SU-DHL-6 (cell line): ENCODE measurements around the gene VSIG8.

Experiments
- H2AFZ ChIP-seq: fragments of 200-600 bp; sonication (generic); 2 replicates; pipeline ENCODE4 v1.6.1; 2014; ENCODE audit warnings: low read depth, mild to moderate bottlenecking, moderate library complexity, mixed read lengths, antibody characterized with exemption, low read length; ENCODE audit not compliant: severe bottlenecking
- H3F3A ChIP-seq: fragments of 200-600 bp; shearing (Covaris generic); 2 replicates; pipeline ENCODE4 v1.6.0; 2016; ENCODE audit warnings: antibody characterized with exemption, mild to moderate bottlenecking; ENCODE audit not compliant: insufficient read depth
- H3K27ac ChIP-seq: fragments of 200-600 bp; sonication (generic); 2 replicates; pipeline ENCODE4 v1.5.1; 2016; ENCODE audit warnings: low read depth, mild to moderate bottlenecking, low read length, moderate library complexity, mixed read lengths
- H3K27me3 ChIP-seq: fragments of 200-600 bp; sonication (generic), shearing (Covaris generic); 2 replicates; pipeline ENCODE4 v1.6.0; 2014; ENCODE audit warnings: mild to moderate bottlenecking, low read length
- H3K36me3 ChIP-seq: fragments of 200-600 bp; sonication (generic); 2 replicates; pipeline ENCODE4 v1.6.1; 2014; ENCODE audit warnings: mild to moderate bottlenecking, low read length, mixed read lengths
- H3K4me2 ChIP-seq: fragments of 300-600, 200-600 bp; shearing (Covaris generic), sonication (generic); 2 replicates; pipeline ENCODE4 v1.6.0; 2014; ENCODE audit warnings: low read length, low read depth, mild to moderate bottlenecking; ENCODE audit not compliant: poor library complexity, severe bottlenecking
- H3K4me3 ChIP-seq: fragments of 200-600 bp; sonication (generic); 2 replicates; pipeline ENCODE4 v1.5.1; 2014; ENCODE audit warnings: antibody characterized with exemption, low read length, mild to moderate bottlenecking, mixed read lengths; ENCODE audit not compliant: insufficient read depth, poor library complexity, severe bottlenecking
- H3K79me2 ChIP-seq: fragments of 200-600 bp; sonication (generic); 2 replicates; pipeline ENCODE4 v1.6.1; 2014; ENCODE audit warnings: mild to moderate bottlenecking, low read length, moderate library complexity; ENCODE audit not compliant: insufficient read depth
- H3K9ac ChIP-seq: fragments of 200-600 bp; sonication (generic); 2 replicates; pipeline ENCODE4 v1.7.0; 2014; ENCODE audit warnings: mild to moderate bottlenecking, low read length
- H3K9me2 ChIP-seq: fragments of 200-600 bp; sonication (generic); replicated peaks from 2 replicates; pipeline ENCODE4 v1.6.1; 2014; ENCODE audit warnings: low read length; ENCODE audit not compliant: insufficient read depth
- H3K9me3 ChIP-seq: fragments of 200-600 bp; sonication (generic); 2 replicates; pipeline ENCODE4 v1.6.1; 2014; ENCODE audit warnings: low read length, mixed read lengths; ENCODE audit not compliant: insufficient read depth
- H4K20me1 ChIP-seq: fragments of 200-600 bp; sonication (generic); 2 replicates; pipeline ENCODE4 v1.6.1; 2014; ENCODE audit warnings: low read depth, mild to moderate bottlenecking, antibody characterized with exemption, low read length, moderate library complexity, mixed read lengths
- CTCF ChIP-seq: fragments of 200-600 bp; sonication (generic); IDR thresholded peaks from one replicate; pipeline ENCODE4 v1.5.1; 2017; ENCODE audit warnings: antibody characterized with exemption, mild to moderate bottlenecking, low read length, moderate library complexity; ENCODE audit not compliant: insufficient read depth, poor library complexity, severe bottlenecking
- EZH2phosphoT487 ChIP-seq: fragments of 200-600 bp; sonication (generic), shearing (Covaris generic); conservative IDR thresholded peaks from 2 replicates; pipeline ENCODE4 v1.6.1; 2018; ENCODE audit warnings: mild to moderate bottlenecking, antibody characterized with exemption, low read length, moderate library complexity, mixed read lengths

Gene VSIG8

GRCh38 chr1:159829273-159829634, 33.2 kb downstream of the VSIG8 start:
- no peaks in the 10 kb centered on the region for H4K20me1 ChIP-seq
- no peaks in the 10 kb centered on the region for H3K9me2 ChIP-seq
- H3F3A ChIP-seq = no peaks in the 10 kb centered on the region
- no peak overlapping the region for H3K4me2 ChIP-seq
- no peaks in the 10 kb centered on the region for H3K79me2 ChIP-seq
- no peak overlapping the region for H2AFZ ChIP-seq
- TF ChIP-seq EZH2phosphoT487 (no peak), CTCF (peak; percentile 32)
- H3K9ac ChIP-seq = no peak overlapping the region
- no peaks in the 10 kb centered on the region for H3K27me3 ChIP-seq
- no peak overlapping the region for H3K27ac ChIP-seq
- no peaks in the 10 kb centered on the region for H3K9me3 ChIP-seq
- no peaks in the 10 kb centered on the region for H3K36me3 ChIP-seq
- H3K4me3 ChIP-seq = no peak overlapping the region

GRCh38 chr1:159828581-159829272, 33.7 kb downstream of the VSIG8 start:
- Histone ChIP-seq H3K9ac (no peak overlapping the region), H3K36me3 (no peaks in the 10 kb centered on the region), H3K4me2 (no peak overlapping the region), H3K9me3 (no peaks in the 10 kb centered on the region), H4K20me1 (no peaks in the 10 kb centered on the region), H3K27me3 (no peaks in the 10 kb centered on the region), H3K27ac (no peak overlapping the region), H3F3A (no peaks in the 10 kb centered on the region), H3K79me2 (no peaks in the 10 kb centered on the region), H2AFZ (no peak overlapping the region), H3K4me3 (no peak overlapping the region), H3K9me2 (no peaks in the 10 kb centered on the region)
- TF ChIP-seq EZH2phosphoT487 (no peak), CTCF (no peak)

GRCh38 chr1:159828176-159828575, 34.3 kb downstream of the VSIG8 start:
- no peak overlapping the region for H3K4me3 ChIP-seq
- TF ChIP-seq CTCF (no peak), EZH2phosphoT487 (no peak)
- no peaks in the 10 kb centered on the region for H3K79me2 ChIP-seq
- H2AFZ ChIP-seq = no peak overlapping the region
- H3K36me3 ChIP-seq = no peaks in the 10 kb centered on the region
- H3K9me3 ChIP-seq = no peaks in the 10 kb centered on the region
- no peaks in the 10 kb centered on the region for H3K9me2 ChIP-seq
- no peaks in the 10 kb centered on the region for H4K20me1 ChIP-seq
- H3K9ac ChIP-seq = no peak overlapping the region
- no peaks in the 10 kb centered on the region for H3F3A ChIP-seq
- H3K27me3 ChIP-seq = no peaks in the 10 kb centered on the region
- H3K4me2 ChIP-seq = no peak overlapping the region
- H3K27ac ChIP-seq = no peak overlapping the region
